Activated effector memory CD4-positive, alpha-beta T cell treated with Interleukin-2 at 50 U/mL for 16 hours (primary cell): ENCODE data around the gene TFRC.
"Not testable (repeated sequence)": the region's sequence is repeated elsewhere in the genome, so short reads cannot be mapped to it uniquely, and the experiment has no call there.

Source experiments
- DNase-seq: peaks from one replicate; pipeline ENCODE4 v3.0.0-alpha.2; 2020

Gene TFRC

DNA sequence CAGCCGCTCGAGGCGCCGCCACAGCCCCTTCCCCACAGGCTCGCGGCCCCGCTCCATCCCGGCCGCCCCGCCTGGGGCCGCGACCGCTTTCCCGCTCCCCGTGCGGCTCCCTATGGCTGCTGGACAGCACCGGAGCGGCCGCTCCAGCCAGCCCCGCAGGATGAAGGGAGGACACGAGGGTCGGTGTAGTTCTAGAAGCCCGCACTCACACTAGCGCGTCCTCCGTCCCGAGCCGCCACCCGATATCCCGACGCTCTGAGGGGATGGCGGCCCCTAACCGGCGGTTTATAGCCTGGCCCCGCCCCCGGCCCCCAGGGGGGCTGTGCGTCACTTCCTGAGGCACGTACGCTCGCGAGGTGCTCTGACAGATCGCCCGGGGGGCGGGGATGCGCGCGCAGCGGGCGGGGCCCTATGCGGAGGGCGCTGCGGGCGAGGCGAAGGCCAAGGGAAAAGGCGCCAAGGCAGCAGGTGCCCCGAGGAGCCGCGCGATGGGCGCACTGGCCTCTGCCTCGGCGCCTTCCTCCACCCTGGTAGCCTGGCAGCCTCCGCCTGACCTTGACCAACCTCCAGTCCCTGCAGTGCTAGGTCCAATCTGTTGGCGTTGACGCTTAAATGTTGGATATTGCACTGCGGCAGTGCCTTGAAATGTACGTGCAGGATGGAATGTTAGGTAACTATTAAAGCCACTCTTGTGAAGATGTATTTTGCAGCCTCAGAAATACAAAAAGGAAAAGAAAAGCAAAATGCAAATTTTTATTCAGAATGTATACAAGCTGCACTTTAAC is at the start of gene TFRC:
Gene TFRC, minus strand, starts transcription at position 257 of the 785 bp plus-strand sequence. CDS start 4,991 bp downstream, outside the sequence.
- DNase-seq = peak; percentile 92

DNA sequence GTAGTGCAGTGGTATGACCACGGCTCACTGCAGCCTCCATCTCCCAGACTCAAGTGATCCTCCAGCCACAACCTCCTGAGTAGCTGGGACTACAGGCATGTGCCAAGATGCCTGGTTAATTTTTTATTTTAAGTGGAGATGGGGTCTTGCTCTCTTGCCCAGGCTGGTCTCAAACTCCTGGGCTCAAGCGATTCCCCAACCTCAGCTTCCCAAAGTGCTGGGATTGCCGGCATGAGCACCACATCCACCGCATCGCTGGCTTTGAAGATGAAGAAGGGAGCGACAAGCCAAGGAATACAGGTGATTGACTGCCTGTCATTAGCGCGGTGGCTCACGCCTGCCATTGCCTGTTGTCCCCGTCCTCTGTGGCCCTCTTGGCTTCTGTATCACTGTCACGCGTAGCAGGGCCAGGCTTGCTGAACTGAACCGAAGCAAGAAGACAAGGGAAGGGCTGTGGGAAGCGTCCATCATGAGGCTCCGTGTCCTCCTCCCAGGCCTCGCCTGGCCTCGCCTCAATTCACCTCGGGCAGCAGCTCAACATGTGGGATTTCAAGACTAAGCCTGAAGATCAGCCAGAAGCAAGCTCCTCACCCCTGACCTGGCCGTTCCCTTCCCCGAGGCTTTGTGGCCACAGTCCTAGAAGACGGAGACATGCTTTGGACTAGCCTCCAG is 46.4 kb upstream of the TFRC start:
- DNase-seq = no peak

DNA sequence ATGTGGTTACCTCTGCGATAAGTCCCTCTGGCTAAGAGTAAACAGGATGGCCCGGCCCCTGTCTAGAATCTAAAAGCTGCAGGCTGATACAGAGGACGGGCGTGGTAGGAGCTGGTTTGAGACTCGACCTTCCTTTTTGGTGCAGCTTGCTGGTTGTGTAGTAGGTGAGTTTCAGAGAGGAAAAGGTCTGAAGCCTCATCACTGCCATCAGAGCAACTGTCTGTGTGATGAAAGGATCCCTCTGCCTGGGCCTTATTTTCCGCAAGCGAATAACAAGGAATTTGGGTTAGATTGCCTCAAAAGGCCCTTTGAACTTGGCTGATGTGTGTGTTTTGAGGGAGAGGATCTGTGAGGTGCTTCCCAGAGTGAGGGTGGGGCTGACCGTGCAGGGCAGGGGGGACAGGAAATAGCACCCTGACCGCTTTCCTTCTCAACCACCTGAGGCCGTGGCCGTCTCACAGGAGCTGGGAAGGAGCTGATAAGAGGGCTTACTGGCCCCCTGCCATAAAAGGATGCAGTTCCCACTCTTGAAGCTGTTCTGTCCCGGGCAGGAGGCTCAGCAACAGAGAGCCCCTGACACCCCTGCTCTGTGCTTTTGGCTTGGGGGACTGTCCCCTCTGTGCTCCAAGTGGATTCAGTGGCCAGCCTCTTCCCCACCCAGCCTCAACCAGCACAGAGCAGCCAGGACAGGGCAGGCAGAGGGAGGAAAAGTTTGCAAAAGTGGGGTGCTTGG is 45.6 kb upstream of the TFRC start:
- DNase-seq = peak; percentile 27

DNA sequence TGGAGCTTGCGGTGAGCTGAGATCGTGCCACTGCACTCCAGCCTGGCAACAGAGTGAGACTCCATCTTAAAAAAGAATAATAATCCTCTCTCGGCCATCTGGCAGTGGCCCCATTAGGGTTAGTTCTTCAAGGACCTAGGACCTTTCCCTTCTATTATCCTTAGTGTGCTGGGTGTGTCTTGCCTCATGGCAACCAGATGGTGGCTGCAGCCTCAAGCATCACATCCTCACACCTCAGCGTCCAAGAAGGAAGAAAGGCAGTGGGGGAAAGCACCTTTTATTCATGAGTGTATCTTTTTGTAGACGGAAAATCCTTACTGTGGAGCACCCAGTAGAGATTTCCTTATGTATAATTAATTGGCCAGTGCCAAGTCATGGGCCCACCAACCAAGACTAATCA is 42.7 kb upstream of the TFRC start:
- no peak for DNase-seq

DNA sequence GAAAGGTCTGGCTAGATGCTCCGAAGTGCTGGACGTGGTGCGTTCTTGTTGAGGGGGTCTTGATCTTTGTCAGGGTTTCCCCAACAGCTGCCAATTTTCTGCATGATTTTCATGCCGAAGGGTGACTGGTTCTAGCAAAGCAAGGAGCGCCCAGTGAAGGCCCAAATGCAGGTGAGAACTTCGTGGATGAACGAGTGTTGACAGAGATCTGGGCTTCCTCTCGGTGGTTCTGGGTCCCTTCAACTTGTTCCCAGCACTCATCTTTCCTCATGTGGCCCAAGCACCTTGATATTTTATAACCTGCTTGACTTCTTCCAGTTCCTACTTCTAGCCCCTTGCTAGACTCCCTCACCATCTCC is 40.8 kb upstream of the TFRC start:
- DNase-seq = no peak

DNA sequence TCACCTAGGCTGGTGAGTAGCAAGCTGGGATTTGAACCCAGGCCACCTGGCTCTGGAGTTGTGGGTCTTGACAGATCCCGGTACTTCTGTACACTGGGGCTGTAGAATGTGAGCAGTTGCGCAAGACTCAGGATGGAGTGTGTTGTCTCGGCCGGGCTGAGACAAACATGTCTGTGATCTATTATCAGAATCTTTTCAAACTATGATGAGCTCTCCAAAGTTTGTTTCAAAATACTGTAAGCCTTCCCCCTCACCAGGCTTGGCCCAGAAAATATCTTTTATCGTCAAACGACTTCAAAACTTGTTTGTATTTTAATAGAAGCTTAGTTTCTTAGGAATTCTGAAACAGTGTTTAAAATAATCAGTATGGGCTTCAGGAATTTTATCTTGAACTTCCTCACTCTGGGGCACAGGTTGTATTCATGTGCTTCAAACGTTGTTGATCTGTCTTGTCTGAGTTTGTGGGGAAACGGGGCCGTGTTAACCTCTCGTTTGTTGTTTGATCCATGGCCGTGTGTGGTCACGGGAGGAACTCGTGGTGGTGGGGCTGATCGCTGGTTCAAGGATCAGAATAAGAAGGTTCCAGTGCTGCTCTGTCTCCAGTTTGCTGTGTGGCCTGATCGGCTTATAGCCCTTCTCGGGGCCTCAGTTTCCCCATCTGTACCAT is 40.3 kb upstream of the TFRC start:
- no peak for DNase-seq

DNA sequence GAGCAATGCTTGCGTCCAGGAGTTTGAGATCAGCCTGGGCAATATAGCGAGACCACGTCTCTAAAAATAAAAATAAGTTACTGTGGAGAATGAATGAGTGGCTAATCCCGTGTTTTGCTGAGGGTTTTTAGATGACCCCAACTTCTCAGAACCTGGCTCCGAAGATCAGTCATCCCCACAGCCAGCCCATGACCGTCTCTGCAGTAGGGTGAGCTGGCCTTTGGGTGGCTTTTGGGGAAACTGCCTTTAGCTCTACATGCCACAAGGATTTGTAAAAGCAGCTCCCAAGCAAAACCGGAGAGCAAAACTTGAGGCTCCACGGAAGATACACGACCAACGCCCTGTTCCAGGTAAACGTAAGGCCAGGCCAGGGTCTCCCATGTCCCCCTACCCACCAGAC is 39.2 kb upstream of the TFRC start:
- DNase-seq = no peak

DNA sequence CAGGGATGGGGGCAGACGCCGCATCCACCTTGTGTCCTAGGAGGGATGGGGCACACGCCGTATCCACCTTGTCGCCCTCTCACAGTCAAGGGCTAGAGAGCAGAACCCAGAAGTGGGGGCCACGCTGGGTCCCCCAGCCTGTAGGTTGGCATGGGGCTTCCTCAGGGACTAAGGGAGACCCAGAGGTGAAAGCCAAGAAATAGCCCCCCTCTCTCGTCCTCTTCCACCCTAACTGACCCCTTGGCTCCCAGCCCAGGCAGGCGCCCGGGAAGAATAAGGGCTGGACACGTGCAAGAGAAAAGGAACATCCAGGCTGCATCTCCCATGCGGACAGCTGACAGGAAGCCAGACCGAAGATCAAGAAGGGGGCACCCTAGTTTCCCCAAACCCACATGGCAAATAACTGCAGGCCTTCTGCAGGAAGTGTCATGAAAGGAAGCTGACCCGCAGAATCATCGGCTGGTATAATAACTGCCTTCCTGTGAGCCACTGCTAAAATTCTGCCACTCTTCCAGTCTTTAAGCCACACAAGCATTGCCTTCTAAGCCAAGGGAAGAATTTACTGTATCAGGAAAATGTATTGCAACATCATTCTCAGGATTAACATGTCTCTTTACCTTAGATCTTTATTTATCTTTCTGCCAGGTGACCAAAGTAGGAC is 38.5 kb upstream of the TFRC start:
- DNase-seq = no peak

DNA sequence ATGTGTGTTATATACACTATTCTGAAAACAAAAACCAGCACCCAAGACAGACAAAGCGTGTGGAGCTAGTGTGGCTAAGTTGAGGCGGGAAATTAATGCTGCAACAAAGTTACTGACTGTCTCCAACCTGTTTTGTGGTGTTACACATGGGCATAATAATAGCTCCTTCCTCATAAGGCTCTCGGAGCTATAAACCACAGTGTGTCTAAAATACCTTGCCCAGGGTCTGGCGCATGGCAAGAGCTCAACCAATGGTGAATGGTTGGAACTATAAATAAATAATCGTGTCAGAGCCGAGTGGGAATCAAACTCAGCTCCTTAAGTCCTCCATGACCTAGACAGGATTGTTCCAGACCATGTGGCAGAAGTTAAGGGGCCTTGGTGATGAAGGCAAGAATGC is 35.9 kb upstream of the TFRC start:
- DNase-seq = no peak

DNA sequence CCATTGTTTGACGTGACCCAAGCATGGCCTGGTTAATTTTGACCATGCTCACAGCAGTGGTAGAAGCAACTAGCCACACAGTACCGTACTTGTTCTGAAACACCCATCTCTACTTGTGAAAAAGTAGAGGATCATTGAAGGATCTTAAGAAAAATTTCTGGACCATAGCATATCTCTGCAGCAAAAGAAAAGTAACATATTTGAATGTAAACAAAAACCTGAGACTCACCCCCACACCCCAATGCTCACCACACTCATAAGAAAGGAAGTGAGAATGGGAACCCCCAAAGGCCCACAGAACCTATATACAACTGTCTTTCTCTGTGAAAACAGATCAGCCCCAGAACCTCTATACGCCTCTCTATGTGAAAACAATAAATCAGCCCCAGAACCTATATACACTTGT is 33.8 kb upstream of the TFRC start:
- no peak for DNase-seq

DNA sequence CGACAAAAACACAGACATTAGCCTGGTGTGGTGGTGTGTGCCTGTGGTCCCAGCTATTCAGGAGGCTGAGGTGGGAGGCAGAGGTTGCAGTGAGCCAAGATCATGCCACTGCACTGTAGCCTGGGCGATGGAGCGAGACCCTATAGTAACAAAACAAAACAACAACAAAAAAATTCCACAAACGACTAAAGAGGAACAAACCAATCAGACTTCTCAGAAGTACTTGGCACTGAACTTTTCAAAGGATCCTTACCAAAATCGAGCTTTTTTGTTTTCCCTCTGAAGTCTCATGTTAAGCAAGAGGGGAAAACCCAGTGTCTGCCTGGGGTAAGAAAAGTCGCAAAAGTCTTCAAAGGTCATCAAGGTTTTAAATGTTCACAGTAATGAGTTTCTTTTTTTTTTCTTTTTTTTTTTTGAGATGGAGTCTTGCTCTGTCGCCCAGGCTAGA is 30.1 kb upstream of the TFRC start:
- DNase-seq = no peak

DNA sequence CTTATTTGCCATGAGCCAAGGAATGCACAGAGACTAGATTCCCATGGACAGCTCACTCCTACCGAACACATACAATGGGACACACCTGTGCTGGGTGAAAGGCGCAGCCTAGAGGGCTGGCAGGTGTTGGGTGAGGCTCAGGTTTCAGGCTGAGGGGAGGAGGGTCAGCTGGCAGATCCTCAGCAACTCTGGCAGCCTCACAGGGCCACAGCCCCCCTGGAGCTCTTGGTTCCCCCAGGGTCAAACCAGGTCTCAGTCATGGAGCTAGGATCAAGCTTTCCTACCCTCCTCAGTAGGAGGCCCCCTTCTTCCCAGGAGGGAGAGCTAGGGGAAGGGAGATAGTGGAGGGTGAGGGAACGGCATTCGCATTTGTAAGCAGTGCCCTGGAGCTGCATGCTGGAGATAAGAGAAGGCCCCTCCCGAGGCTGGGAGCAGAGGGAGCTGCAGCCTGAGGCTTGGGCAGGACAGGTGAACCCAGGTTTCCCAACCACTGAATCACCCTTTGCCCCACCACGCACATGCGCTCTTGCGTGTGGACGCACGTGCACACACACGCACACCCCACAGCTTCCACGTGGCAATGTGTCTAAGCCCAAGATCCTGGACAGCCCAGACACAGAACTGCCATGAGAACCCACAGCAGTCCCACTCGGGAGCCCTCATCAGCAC is 26.3 kb upstream of the TFRC start:
- no peak for DNase-seq

DNA sequence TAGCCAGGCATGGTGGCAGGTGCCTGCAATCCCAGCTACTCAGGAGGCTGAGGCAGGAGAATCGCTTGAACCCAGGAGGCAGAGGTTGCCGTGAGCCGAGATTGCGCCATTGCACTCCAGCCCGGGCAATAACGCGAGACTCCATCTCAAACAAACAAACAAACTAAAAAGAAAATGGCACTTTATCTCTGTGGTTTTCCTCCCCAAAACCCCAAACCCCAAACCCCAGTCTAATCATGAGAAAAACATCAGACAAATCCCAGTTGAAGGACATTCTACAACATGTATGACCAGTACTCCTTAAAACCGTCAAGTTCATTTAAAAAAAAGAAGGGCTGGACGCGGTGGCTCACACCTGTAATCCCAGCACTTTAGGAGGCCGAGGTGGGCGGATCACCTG is 22.8 kb upstream of the TFRC start:
- DNase-seq = not testable (repeated sequence)

DNA sequence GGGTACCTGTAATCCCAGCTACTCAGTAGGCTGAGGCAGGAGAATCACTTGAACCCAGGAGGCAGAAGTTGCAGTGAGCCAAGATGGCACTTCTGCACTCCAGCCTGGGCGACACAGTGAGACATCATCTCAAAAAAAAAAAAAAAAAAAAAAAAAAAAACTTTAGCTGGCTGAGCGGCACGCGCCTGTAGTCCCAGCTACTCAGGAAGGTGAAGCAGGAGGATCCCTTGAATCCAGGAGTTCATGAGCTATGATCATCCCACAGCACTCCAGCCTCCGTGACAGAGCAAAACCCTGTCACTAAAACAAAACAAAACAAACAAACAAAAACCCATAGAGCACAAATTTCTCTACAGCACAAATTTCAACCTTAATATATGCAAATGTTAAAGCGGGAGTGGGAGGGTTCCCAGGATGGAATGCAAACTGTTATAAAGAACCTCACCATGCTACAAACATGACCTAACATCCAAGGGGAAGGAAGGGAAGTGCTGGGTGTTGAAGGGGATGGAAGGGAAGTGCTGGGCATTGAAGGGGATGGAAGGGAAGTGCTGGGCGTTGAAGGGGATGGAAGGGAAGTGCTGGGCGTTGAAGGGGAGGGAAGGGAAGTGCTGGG is 16.6 kb upstream of the TFRC start:
- DNase-seq = not testable (repeated sequence)

DNA sequence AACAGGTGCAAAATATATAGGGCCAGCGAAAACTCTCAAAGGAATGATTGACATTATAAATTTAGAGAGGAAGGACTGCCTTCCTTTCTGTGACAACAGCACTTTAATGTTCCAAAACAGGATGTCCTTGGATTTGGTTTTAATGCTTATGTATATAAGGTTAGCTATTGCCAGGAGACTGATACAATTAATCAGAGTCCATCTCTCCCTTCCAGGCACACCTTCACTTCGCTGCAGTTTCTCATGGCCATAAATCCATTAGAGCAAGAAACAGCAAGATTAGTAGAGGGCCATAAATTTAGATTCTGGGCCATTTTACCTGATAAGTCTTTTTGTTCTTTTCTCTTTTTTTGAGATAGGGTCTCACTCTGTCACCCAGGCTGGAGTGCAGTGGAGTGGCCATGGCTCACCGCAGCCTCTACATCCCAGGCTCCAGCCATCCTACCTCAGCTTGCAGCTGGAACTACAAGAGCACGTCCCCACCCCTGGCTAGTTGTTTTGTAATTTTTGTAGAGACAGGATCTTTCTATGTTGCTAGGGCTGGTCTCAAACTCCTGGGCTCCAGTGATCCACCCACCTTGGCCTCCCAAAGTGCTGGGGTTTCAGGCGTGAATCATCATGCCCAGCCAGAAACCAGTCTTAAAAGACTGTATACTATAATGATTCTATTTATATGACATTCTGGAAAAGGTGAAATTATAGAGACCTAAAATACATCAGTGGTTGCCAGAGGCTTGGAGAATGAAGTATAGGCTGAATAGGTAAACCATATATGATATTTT is 15.7 kb upstream of the TFRC start:
- no peak for DNase-seq

DNA sequence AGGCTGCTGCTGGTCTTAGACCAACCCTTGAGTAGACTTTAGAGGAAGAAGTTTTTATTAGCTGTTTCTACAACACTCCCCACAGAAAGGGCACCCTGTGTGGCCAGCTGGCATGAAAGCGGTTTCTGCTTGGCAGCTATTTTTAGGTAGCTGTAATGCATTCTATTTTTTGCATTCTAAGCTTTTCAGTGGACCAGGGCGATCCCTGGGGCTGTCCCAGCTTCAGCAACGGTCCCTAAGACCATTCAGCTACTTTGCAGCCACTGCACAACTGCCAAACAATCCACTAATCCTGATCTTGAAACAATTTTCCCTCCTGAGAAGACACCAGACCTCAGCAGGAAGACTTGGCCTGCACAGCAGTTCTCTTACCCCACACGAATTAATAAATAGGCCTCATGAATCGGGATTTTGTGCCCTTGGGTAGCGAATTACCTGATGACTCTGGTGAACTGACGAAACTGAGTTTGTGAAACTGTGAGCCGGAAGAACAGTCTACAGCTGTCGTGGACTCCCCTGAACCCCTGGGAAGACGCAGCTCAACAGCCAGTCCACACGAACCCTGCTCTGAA is 14.6 kb upstream of the TFRC start:
- DNase-seq = no peak

DNA sequence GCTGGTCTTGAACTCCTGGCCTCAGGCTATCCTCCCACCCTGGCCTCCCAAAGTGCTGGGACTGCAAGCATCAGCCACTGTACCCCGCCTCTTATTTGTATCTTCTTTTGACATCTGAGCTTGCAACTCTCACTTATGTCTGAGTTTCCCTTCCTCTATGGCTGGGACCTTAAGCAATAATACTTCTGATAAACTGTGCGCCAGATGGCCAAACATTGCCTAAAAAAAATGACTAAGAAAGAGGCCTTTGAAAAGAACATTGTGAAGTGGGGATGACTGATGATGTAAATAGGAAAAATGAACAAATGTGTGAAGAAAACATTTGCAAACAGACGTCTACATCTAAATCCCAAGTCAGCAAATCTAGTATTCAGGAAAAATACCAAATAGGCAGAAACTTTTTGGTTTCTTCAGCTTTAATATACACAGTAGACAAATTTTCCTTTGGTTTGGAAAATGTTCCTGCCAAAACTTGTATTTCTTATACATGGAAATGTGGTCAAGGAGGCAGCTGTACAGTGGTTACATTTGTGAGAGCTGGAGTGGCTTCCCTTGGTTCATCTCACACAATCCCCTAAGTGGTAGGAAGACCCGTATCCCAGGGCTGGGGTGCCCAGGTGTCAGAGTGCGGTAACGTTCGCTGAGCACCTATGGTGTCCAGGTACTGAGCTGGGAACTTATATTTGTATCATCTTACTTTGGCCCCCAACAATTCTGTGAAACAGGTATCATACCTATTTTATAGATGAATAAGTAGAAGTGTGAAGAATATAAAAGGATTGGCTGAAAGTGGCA is 11.6 kb upstream of the TFRC start:
- DNase-seq = no peak

DNA sequence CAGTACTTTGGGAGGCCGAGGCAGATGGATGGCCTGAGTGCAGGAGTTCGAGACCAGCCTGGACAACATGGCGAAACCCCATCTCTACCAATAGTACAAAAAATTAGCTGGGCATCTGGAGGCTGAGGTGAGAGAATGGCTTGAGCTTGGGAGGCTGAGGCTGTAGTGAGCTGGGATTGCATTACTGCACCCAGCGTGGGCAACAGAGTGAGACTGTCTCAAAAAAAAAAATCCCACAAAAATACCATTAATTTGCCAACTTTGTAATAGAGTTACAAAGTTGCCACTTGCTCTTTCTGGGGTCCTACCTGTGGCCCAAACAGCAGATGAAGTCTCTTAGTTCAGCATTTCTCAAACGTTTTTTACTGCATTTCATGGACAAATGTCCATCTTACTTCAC is 6.0 kb upstream of the TFRC start:
- DNase-seq = no peak

DNA sequence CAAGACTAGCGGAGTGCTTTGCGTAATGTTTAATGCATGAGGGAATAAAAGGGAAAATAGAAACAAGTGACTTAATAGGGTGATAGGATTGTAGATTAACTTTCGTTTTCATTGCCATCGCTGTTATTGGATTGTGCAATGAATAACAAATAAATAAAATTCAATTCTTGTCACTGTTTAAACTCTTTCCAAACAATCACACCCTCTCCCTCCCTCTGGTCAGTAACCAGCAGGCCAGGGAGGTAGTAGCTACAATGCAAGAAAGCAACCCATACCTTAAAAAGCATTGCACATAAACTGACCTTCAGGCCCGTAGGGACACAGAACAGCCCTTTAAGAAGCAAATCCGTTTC is 705 bp upstream of the TFRC start:
- no peak for DNase-seq
